Brain microvascular endothelial cell (primary cell): ENCODE results near the gene CNTROB.

Experiments used
- DNase-seq: peaks from one replicate; pipeline ENCODE4 v3.0.0-alpha.2; 2020
- H3K27ac ChIP-seq: fragments of 250-450 bp; sonication (Bioruptor Pico); 2 replicates; pipeline ENCODE4 v1.5.1; 2020; ENCODE audit warnings: mild to moderate bottlenecking, moderate library complexity
- H3K27me3 ChIP-seq: fragments of 250-450 bp; sonication (Bioruptor Pico); replicated peaks from 2 replicates; pipeline ENCODE4 v1.5.1; 2020; ENCODE audit warnings: mild to moderate bottlenecking
- H3K36me3 ChIP-seq: fragments of 250-450 bp; sonication (Bioruptor Pico); replicated peaks from 2 replicates; pipeline ENCODE4 v1.5.1; 2020; ENCODE audit warnings: mild to moderate bottlenecking
- H3K4me3 ChIP-seq: 2 replicates; pipeline ENCODE4 v1.5.1; 2011; ENCODE audit warnings: low read depth, mild to moderate bottlenecking, control low read depth, low read length, moderate library complexity
- in situ Hi-C: cut with HindIII; loops from 2 replicates; pipeline ENCODE4 v1.10.0; 2017; ENCODE audit warnings: low sequenced_read_pairs, low pct_ligation_motif_present
- TF ChIP-seq, protein P1 (sequence below): IDR thresholded peaks from 2 replicates; pipeline ENCODE4 v1.5.1; 2011; ENCODE audit warnings: low read depth, mild to moderate bottlenecking, moderate library complexity, low read length, control low read depth, inconsistent platforms; ENCODE audit errors: missing control alignments

CNTROB gene

DNA sequence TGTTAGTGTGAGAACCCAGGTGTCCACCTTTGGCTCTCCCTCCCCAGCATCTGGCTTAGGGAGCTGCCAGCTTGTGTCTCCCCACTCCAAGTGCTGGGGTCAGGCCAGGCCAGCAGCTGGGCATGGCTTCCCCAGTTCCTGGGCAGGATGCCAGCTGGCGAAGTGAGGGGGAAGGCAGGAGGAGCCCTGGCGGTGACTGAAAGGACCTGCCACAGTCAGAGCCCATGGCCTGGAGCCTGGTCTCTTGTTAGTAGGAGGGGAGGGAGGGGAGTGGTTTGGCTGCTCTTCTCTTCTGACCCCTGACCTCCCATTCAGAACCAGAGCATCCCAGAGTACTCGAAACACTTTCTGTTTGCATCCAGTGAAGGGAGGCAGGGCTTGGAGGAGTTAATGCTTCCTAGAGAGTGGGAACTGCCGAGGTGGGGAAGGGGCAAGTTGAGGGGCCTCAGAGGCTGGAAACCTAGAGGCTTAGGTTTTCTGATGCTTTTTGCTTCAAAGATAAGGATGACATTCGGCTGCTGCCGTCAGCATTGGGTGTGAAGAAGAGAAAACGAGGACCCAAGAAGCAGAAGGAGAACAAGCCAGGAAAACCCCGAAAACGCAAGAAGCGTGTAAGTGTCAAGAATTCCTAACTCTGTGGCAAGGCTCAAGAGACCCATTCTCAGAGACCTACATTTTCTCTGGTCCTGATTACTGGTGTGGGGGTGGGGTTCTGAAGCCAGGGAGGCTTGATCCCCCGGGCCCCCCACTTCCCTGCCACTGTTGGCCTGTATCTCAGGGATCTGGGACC, 42.6 kb upstream of the CNTROB start:
- TF ChIP-seq, protein P1, sequence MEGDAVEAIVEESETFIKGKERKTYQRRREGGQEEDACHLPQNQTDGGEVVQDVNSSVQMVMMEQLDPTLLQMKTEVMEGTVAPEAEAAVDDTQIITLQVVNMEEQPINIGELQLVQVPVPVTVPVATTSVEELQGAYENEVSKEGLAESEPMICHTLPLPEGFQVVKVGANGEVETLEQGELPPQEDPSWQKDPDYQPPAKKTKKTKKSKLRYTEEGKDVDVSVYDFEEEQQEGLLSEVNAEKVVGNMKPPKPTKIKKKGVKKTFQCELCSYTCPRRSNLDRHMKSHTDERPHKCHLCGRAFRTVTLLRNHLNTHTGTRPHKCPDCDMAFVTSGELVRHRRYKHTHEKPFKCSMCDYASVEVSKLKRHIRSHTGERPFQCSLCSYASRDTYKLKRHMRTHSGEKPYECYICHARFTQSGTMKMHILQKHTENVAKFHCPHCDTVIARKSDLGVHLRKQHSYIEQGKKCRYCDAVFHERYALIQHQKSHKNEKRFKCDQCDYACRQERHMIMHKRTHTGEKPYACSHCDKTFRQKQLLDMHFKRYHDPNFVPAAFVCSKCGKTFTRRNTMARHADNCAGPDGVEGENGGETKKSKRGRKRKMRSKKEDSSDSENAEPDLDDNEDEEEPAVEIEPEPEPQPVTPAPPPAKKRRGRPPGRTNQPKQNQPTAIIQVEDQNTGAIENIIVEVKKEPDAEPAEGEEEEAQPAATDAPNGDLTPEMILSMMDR: peak; percentile 66
- peak overlapping the region; percentile 84 for H3K27ac ChIP-seq
- in situ Hi-C loops: no loop called here
- peaks cover 31% of the 10 kb centered on the region for H3K36me3 ChIP-seq
- peak; percentile 70 for DNase-seq
- no peaks in the 10 kb centered on the region for H3K27me3 ChIP-seq
- H3K4me3 ChIP-seq: peak overlapping the region; percentile 5

- peaks cover 63% of the 10 kb centered on the region for H3K36me3 ChIP-seq
- in situ Hi-C loops: no loop called here
Observed at GRCh38 chr17:7893187-7893880, 38.7 kb upstream of the CNTROB start.

GRCh38 chr17:7894226-7894625, 37.8 kb upstream of the CNTROB start:
- no peak for DNase-seq
- in situ Hi-C loops: no loop called here
- Histone ChIP-seq H3K27me3 (no peaks in the 10 kb centered on the region), H3K27ac (no peak overlapping the region), H3K36me3 (peaks cover 72% of the 10 kb centered on the region), H3K4me3 (no peak overlapping the region)
- TF ChIP-seq, protein P1: no peak

More at GRCh38 chr17:7893187-7893880, 38.7 kb upstream of the CNTROB start:
- no peaks in the 10 kb centered on the region for H3K27me3 ChIP-seq
- TF ChIP-seq, protein P1: no peak
- H3K4me3 ChIP-seq: no peak overlapping the region
- DNase-seq: no peak
- H3K27ac ChIP-seq: no peak overlapping the region

DNA sequence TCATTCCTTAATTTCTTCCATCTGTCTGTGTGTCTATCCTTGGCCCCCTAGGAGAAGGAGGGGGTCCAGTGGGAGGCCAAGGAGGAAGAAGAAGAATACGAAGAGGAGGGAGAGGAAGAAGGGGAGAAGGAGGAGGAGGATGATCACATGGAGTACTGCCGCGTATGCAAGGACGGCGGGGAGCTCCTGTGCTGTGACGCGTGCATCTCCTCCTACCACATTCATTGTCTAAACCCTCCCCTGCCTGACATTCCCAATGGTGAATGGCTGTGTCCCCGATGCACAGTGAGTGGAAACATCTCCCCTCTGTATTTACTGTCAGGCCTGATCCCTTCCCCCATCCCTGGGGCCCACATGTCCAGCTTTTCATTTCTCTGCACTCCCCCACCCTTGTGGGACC, 37.1 kb upstream of the CNTROB start:
- no peaks in the 10 kb centered on the region for H3K27me3 ChIP-seq
- H3K27ac ChIP-seq: no peak overlapping the region
- DNase-seq: no peak
- in situ Hi-C loops: no loop called here
- no peak overlapping the region for H3K4me3 ChIP-seq
- TF ChIP-seq, protein P1: no peak
- peaks cover 78% of the 10 kb centered on the region for H3K36me3 ChIP-seq

DNA sequence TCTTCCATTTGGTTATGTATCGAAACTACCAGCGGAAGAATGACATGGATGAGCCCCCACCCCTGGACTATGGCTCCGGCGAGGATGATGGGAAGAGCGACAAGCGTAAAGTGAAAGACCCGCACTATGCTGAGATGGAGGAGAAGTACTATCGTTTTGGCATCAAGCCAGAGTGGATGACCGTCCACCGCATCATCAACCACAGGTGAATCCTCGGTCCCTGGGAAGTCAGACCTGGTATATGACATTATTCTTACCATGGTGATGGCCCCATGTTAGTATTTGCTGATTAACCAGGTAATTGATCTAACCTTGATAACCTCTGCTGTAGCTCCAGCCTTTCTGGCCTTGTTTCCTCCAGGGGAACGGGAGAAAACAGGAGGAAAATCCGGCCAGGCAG, 34.9 kb upstream of the CNTROB start:
- peaks cover 83% of the 10 kb centered on the region for H3K36me3 ChIP-seq
- no peak for DNase-seq
- TF ChIP-seq, protein P1: no peak
- in situ Hi-C loops: no loop called here
- no peak overlapping the region for H3K27ac ChIP-seq
- no peak overlapping the region for H3K4me3 ChIP-seq
- H3K27me3 ChIP-seq: no peaks in the 10 kb centered on the region
